Ascending aorta (tissue), 2 donors: Measurements from ENCODE around the gene TMEM209. TPM values are rescaled to one million over a fixed set of nuclear protein-coding genes. Genes with fewer than 3 reads are reported as not detected.

Experiments used
- DNase-seq, 2 donors: peaks; one replicate each; pipeline ENCODE4 v3.0.0-alpha.2; 2019; ENCODE audit warnings: low spot score in 2 of 2
- H3K27ac ChIP-seq, 2 donors: fragments of 200-600 bp; sonication (generic); one replicate each; pipeline ENCODE4 v1.5.1; 2016 to 2017; ENCODE audit warnings: mild to moderate bottlenecking in 1 of 2
- H3K27me3 ChIP-seq: fragments of 200-600 bp; sonication (generic); one replicate; pipeline ENCODE4 v1.5.1; 2017
- H3K36me3 ChIP-seq, 2 donors: fragments of 200-600 bp; sonication (generic); one replicate each; pipeline ENCODE4 v1.5.1; 2016
- H3K4me1 ChIP-seq, 2 donors: fragments of 200-600 bp; sonication (generic); one replicate each; pipeline ENCODE4 v1.5.1; 2016 to 2017; ENCODE audit warnings: mild to moderate bottlenecking in 1 of 2
- H3K4me3 ChIP-seq, 2 donors: fragments of 200-600 bp; sonication (generic); one replicate each; pipeline ENCODE4 v1.5.1; 2016 to 2017; ENCODE audit warnings: mild to moderate bottlenecking in 1 of 2
- H3K9me3 ChIP-seq, 2 donors: fragments of 200-600 bp; sonication (generic); one replicate each; pipeline ENCODE4 v1.5.1; 2016
- CTCF ChIP-seq, 3 experiments: fragments of 200-600 bp in 2 of 3; fragments of 450-650 bp in 1 of 3; sonication (generic) in 2 of 3; IDR thresholded peaks; one replicate each; pipeline ENCODE4 v1.5.1; 2016 to 2019; ENCODE audit warnings: antibody characterized with exemption in 3 of 3, mild to moderate bottlenecking in 1 of 3, moderate library complexity in 1 of 3
- intact Hi-C: fragments of 100-400 bp; cut with DNase I; formaldehyde crosslinking; loops from one replicate; pipeline ENCODE4 v1.15.1; 2023
- total RNA-seq: library from RNA; depleted of rRNA; stranded (reverse); fragments of >200 nt; gene quantifications from one replicate; pipeline ENCODE4 v1.1.0, GENCODE V29; 2016

Gene TMEM209
- total RNA-seq, 1 donor from 2014 or later = 5.3 TPM

DNA sequence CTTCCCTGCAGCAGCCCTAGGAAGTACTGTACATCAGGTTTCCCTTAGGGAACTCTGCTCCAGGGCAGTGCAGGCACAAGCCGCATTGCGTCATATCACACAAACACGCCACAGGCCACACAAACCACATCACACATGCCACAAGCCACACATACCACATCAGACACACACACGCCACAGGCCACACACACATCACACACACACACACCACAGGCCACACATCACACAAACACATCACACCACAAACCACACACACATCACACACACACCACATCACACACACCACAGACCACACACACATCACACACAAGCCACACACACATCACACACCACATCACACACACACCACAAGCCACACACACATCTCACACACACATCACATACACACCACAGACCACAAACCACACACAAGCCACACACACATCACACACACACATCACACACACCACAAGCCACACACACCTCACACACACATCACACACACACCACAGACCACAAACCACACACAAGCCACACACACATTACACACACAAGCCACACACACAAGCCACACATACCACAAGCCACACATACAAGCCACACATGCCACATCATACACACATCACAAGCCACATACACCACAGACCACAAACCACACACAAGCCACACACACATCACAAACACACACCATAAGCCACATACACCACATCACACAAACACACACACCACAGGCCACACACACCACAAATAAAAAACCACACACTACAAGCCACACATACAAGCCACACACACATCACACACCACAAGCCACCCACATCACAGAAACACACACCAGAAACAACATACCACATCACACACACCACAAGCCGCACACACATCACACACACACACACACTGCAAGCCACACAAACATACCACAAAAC is 53.4 kb downstream of the TMEM209 start:
- Histone ChIP-seq H3K4me1 (no peaks in the 10 kb centered on the region), H3K27me3 (no peaks in the 10 kb centered on the region), H3K4me3 (no peak overlapping the region), H3K36me3 (no peaks in the 10 kb centered on the region), H3K9me3 (peaks cover 0 to 3% of the 10 kb centered on the region in 2 donors), H3K27ac (no peak overlapping the region)
- peak in 1 of 2 donors; percentile 21 for DNase-seq
- TF ChIP-seq CTCF (IDR thresholded peaks at IDR 0.05) = no peak
- intact Hi-C loops = no loop called here

DNA sequence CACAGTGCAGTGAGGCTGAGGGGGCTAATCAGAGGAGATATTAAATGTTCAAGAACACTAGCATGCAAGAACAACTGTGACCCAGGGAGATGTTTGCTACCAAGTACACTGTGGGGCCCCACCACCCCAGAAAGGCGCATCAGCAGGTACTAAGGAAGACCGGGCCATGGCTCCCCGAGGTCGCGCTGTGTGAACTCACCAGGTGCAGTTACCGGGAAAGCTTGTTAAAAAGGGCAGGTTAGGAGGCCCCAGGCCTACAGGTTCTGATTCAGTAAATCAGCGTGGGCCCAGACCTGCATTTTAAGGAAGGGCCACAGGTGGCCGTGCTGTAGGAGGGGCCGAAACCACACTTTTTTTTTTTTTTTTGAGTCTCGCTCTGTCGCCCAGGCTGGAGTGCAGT is 54.6 kb downstream of the TMEM209 start:
- peak in 1 of 2 donors; percentile 35 for DNase-seq
- Histone ChIP-seq H3K27me3 (no peaks in the 10 kb centered on the region), H3K4me3 (no peak overlapping the region), H3K36me3 (no peaks in the 10 kb centered on the region), H3K9me3 (no peaks in the 10 kb centered on the region), H3K27ac (no peak overlapping the region), H3K4me1 (no peaks in the 10 kb centered on the region)
- intact Hi-C loops = no loop called here
- TF ChIP-seq CTCF (IDR thresholded peaks at IDR 0.05) = no peak

DNA sequence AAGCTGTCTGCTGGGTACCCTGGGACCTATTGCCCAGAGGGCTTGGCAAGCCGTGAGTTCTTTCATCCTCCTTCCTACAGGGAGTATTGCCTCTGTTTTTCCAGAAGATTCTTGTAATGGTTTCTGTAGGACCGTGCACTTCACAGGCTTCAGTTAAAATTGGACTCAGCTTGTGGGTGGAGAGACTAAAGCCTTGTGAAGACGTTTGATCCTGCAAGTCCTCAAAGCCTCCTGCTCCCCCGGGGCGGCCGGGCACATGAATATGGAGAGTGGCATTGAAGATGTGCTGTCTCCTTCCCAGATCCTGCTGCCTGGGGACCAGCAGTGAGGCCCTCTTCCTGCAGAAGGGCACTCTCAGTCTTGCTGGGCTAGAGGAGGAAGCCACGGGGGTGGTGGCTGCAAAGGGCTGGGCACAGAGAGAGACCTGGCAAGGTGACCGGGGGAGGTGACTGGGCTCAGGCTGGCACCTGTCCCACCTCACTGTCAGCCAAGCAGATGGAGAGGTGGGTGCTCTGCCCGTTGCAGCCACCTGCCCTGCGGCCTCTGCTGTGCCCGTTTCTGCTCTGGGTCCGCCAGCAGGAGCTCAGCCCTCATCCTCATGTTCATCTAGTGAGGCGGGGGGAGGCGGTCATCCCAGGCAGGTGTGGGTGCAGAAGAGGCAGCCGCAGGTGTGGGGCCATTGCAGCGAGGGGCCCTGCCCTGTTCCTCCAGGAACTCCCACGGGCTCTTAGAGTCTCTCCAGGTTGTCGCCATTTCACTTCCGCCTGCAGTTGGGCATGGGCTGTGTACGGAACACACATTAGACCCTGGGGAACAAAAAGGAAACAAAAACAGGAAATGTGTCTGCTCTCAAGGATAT is 55.7 kb downstream of the TMEM209 start:
- Histone ChIP-seq H3K36me3 (no peaks in the 10 kb centered on the region), H3K9me3 (no peaks in the 10 kb centered on the region), H3K4me1 (no peaks in the 10 kb centered on the region), H3K27me3 (no peaks in the 10 kb centered on the region), H3K27ac (no peak overlapping the region), H3K4me3 (no peak overlapping the region)
- DNase-seq = peak in 1 of 2 donors; percentile 53
- TF ChIP-seq CTCF (IDR thresholded peaks at IDR 0.05) = no peak
- intact Hi-C loops = no loop called here

DNA sequence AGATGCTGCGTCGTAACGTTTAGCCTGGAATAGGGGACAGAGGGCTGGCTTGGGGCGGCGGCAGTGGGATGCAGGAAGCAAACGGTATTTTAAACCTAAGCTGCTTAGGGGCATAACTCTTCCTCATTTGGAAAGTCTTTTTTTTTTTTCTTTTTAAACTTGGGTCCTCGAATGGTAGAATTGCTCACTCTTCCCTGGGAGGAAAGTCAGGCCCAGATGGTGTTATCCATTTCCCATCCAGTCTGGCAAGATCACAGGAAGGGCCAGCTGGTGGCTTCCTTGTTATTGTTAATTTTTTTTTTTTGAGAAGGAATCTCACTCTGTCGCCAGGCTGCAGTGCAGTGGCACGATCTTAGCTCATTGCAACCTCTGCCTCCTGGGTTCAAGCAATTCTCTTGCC is 56.6 kb downstream of the TMEM209 start:
- no peak for TF ChIP-seq CTCF (IDR thresholded peaks at IDR 0.05)
- Histone ChIP-seq H3K4me3 (no peak overlapping the region), H3K27me3 (no peaks in the 10 kb centered on the region), H3K27ac (no peak overlapping the region), H3K36me3 (no peaks in the 10 kb centered on the region), H3K4me1 (no peaks in the 10 kb centered on the region), H3K9me3 (no peaks in the 10 kb centered on the region)
- DNase-seq = no peak
- intact Hi-C loops = no loop called here

- no peaks in the 10 kb centered on the region for H3K4me1 ChIP-seq
- H3K27me3 ChIP-seq = no peaks in the 10 kb centered on the region
- H3K36me3 ChIP-seq = no peaks in the 10 kb centered on the region
- H3K4me3 ChIP-seq = no peak overlapping the region
- no peak overlapping the region for H3K27ac ChIP-seq
- TF ChIP-seq CTCF (IDR thresholded peaks at IDR 0.05) = no peak
- intact Hi-C loops = no loop called here
- no peak for DNase-seq
- no peaks in the 10 kb centered on the region for H3K9me3 ChIP-seq
These were observed 57.4 kb downstream of the TMEM209 start for GRCh38 chr7:130147710-130148325.
